CD4-positive, alpha-beta T cell (primary cell): Measurements from ENCODE around the gene RSAD2. TPM values are rescaled to one million over a fixed set of nuclear protein-coding genes. Genes with fewer than 3 reads are reported as not detected.
A peak's percentile ranks its signal among the peaks of the same experiment; 100 is the strongest.

Experiments
- ATAC-seq: fragments of 200-7000 bp; cut with Tn5 transposase; one replicate; pipeline ENCODE4 v1.10.0; 2022; ENCODE audit warnings: mild to moderate bottlenecking; ENCODE audit not compliant: poor library complexity
- CTCF ChIA-PET: fragments of 350-600 bp; sonication (Branson Sonifier 250); formaldehyde crosslinking; loops from one replicate; lab custom pipeline; 2021; ENCODE audit warnings: antibody characterized with exemption, inconsistent platforms; lab: Charles Lee
- POLR2A ChIA-PET: fragments of 350-600 bp; sonication (Branson Sonifier 250); formaldehyde crosslinking; loops from one replicate; lab custom pipeline; 2021; ENCODE audit warnings: antibody characterized with exemption, inconsistent platforms; lab: Charles Lee
- DNase-seq, 14 experiments: peaks; one replicate each; pipeline ENCODE4 v3.0.0-alpha.2; 2013 to 2020; ENCODE audit warnings: mixed read lengths in 2 of 14
- H3K27ac ChIP-seq, 2 donors: one replicate each; pipeline versions ENCODE4 v1.5.1 to v1.7.0; 2013; ENCODE audit warnings: low read length in 2 of 2, low read depth in 1 of 2, mild to moderate bottlenecking in 1 of 2
- H3K27me3 ChIP-seq, 2 experiments: 1 replicate in 1 of 2; 2 replicates in 1 of 2; pipeline versions ENCODE4 v1.6.1 to v1.7.0; 2013; ENCODE audit warnings: low read length in 2 of 2, control low read depth in 1 of 2, mild to moderate bottlenecking in 1 of 2, moderate library complexity in 1 of 2; ENCODE audit not compliant: insufficient read depth in 2 of 2, control insufficient read depth in 1 of 2
- H3K36me3 ChIP-seq: one replicate; pipeline ENCODE4 v1.6.1; 2013; ENCODE audit warnings: low read length, control low read depth; ENCODE audit not compliant: insufficient read depth
- H3K4me1 ChIP-seq: one replicate; pipeline ENCODE4 v1.6.1; 2013; ENCODE audit warnings: low read length, control low read depth; ENCODE audit not compliant: insufficient read depth
- H3K4me3 ChIP-seq: one replicate; pipeline ENCODE4 v1.5.1; 2013; ENCODE audit warnings: mild to moderate bottlenecking, low read length, moderate library complexity
- H3K9me3 ChIP-seq, 2 experiments: 1 replicate in 1 of 2; 2 replicates in 1 of 2; pipeline versions ENCODE4 v1.6.1 to v1.7.0; 2013; ENCODE audit warnings: low read length in 2 of 2, mild to moderate bottlenecking in 2 of 2, control low read depth in 1 of 2, moderate library complexity in 1 of 2; ENCODE audit not compliant: control insufficient read depth in 1 of 2, insufficient read depth in 1 of 2
- H3K27ac Mint-ChIP-seq: one replicate; pipeline ENCODE4 v1.8.0; 2020; ENCODE audit warnings: mixed read lengths
- H3K27me3 Mint-ChIP-seq: one replicate; pipeline ENCODE4 v1.8.0; 2021; ENCODE audit warnings: mixed read lengths
- H3K36me3 Mint-ChIP-seq: one replicate; pipeline ENCODE4 v1.8.0; 2021; ENCODE audit warnings: low read depth, mixed read lengths
- H3K4me1 Mint-ChIP-seq: one replicate; pipeline ENCODE4 v1.8.0; 2021; ENCODE audit warnings: low read depth, mixed read lengths
- H3K4me3 Mint-ChIP-seq: one replicate; pipeline ENCODE4 v1.8.0; 2020; ENCODE audit warnings: mild to moderate bottlenecking, mixed read lengths
- H3K9me3 Mint-ChIP-seq: one replicate; pipeline ENCODE4 v1.8.0; 2020; ENCODE audit warnings: mixed read lengths
- CTCF ChIP-seq: fragments of 200-600 bp; IDR thresholded peaks from one replicate; pipeline ENCODE4 v1.8.0; 2022; ENCODE audit warnings: antibody characterized with exemption, mild to moderate bottlenecking
- intact Hi-C, 2 experiments: fragments of 100-400 bp; cut with DNase I in 1 of 2; cut with micrococcal nuclease in 1 of 2; formaldehyde crosslinking; loops; one replicate each; pipeline versions ENCODE4 v1.15.1 to v1.9.0; 2023 to 2025; cut with DNase I, micrococcal nuclease
- total RNA-seq, 174 experiments: library from RNA in 2 of 174; stranded (reverse) in 2 of 174; gene quantifications; one replicate each; pipeline ENCODE4 v1.2.3 and lab custom pipeline; 2021 to 2026

The RSAD2 gene
- total RNA-seq, 2 experiments from 2014 or later: 3.9 to 4.6 TPM

GRCh38 chr2:6945821-6946220 is 68.2 kb downstream of the RSAD2 start:
- ChIA-PET CTCF (no interaction called here), POLR2A (no interaction called here)
- Histone ChIP-seq H3K9me3 (no peaks in the 10 kb centered on the region), H3K4me1 (peaks cover 10% of the 10 kb centered on the region), H3K36me3 (peaks cover 36% of the 10 kb centered on the region), H3K27ac (no peak overlapping the region), H3K4me3 (no peak overlapping the region), H3K27me3 (no peaks in the 10 kb centered on the region)
- Mint-ChIP-seq H3K27ac (peak overlapping the region; percentile 67), H3K27me3 (no peaks in the 10 kb centered on the region), H3K4me1 (peaks cover 72% of the 10 kb centered on the region), H3K36me3 (peaks cover 79% of the 10 kb centered on the region), H3K4me3 (no peak overlapping the region), H3K9me3 (no peaks in the 10 kb centered on the region)
- intact Hi-C loops: no loop called here
- no peak for DNase-seq
- TF ChIP-seq CTCF: no peak
- ATAC-seq: no peak

- H3K9me3 ChIP-seq: no peaks in the 10 kb centered on the region
- ChIA-PET POLR2A (interaction anchor here (1.1 kb wide), 1 partner anchor 10 kb away, joined by 4 read pairs; no protein-coding TSS in a partner anchor), CTCF (interaction anchor here (0.6 kb wide), 1 partner anchor 315 kb away, joined by 3 read pairs; no protein-coding TSS in a partner anchor)
- peaks cover 30% of the 10 kb centered on the region for H3K36me3 ChIP-seq
- ATAC-seq: no peak
- no peak overlapping the region for H3K27ac ChIP-seq
- no peak for DNase-seq
- H3K27me3 ChIP-seq: no peaks in the 10 kb centered on the region
- H3K36me3 Mint-ChIP-seq: peaks cover 70% of the 10 kb centered on the region
- peaks cover 68% of the 10 kb centered on the region for H3K4me1 Mint-ChIP-seq
- peaks cover 10% of the 10 kb centered on the region for H3K4me1 ChIP-seq
- H3K4me3 ChIP-seq: no peak overlapping the region
- H3K9me3 Mint-ChIP-seq: no peaks in the 10 kb centered on the region
- no peak overlapping the region for H3K4me3 Mint-ChIP-seq
- no peak for TF ChIP-seq CTCF
- intact Hi-C loops: no loop called here
- no peak overlapping the region for H3K27ac Mint-ChIP-seq
- no peaks in the 10 kb centered on the region for H3K27me3 Mint-ChIP-seq
These were observed 69.1 kb downstream of the RSAD2 start for GRCh38 chr2:6946722-6947121.

Other genes starting within 250 kb of the RSAD2 start
- 1 to 10 TPM; 6.5 to 7.6 TPM for gene CMPK2, start 11.9 kb upstream of the RSAD2 start, total RNA-seq
- gene RNF144A, start 39.6 kb downstream of the RSAD2 start, total RNA-seq: 10 to 100 TPM; 39.0 to 40.1 TPM